Measurements from ENCODE around the gene SHROOM3.

SHROOM3 gene

DNA sequence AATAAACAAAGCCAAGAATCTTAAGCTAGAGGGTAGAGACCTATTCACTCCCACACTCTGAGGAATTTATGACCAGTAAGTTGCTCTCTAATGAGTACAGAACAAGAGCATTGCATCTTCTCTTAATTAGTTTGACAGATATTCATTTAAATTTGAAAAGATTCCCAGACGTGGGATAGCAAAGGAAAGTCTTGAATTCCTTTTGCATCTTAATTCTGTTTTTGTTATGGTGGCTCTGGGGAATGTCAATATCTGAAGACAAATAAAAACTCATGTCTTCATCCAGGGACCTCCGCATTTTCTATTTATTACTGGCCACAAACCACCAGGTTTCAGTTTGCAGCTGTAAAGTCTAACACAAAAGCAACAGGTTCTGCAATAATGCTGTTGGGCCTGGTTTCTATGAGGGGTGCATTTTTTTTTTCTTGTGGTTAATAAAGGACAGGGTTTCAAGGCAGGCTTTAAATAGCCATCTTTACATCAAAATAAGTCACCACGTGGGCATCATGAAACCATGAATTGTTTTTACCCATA lies 172.3 kb downstream of the SHROOM3 start:
- no peak for TF ChIP-seq EGR1 (IDR thresholded peaks at IDR 0.05)
- TF ChIP-seq NFIC (IDR thresholded peaks at IDR 0.05): no peak
- TF ChIP-seq, protein P1, sequence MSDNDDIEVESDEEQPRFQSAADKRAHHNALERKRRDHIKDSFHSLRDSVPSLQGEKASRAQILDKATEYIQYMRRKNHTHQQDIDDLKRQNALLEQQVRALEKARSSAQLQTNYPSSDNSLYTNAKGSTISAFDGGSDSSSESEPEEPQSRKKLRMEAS (IDR thresholded peaks at IDR 0.05): no peak
- TF ChIP-seq CEBPB (IDR thresholded peaks at IDR 0.05): no peak
- TF ChIP-seq RAD21 (IDR thresholded peaks at IDR 0.05; ENCODE audit: low read depth): no peak
- no peak for TF ChIP-seq FOXM1 (IDR thresholded peaks at IDR 0.05; ENCODE audit: borderline replicate concordance, low read depth)
- no peak for TF ChIP-seq TCF12 (IDR thresholded peaks at IDR 0.05; ENCODE audit: low read depth)
- no peak for TF ChIP-seq YY1 (IDR thresholded peaks at IDR 0.05; ENCODE audit: low read depth)
- TF ChIP-seq CREB1 (IDR thresholded peaks at IDR 0.05; ENCODE audit: low read depth): no peak

GRCh38 chr4:76607846-76608245 lies 172.8 kb downstream of the SHROOM3 start:
- no peak for TF ChIP-seq FOXM1 (IDR thresholded peaks at IDR 0.05; ENCODE audit: borderline replicate concordance, low read depth)
- TF ChIP-seq TCF12 (IDR thresholded peaks at IDR 0.05; ENCODE audit: low read depth): no peak
- TF ChIP-seq USF1 (IDR thresholded peaks at IDR 0.05): no peak
- TF ChIP-seq CEBPB (IDR thresholded peaks at IDR 0.05): no peak
- TF ChIP-seq ZBTB7A (IDR thresholded peaks at IDR 0.05; ENCODE audit: low read depth): no peak
- no peak for TF ChIP-seq TEAD4 (IDR thresholded peaks at IDR 0.05)
- TF ChIP-seq YY1 (IDR thresholded peaks at IDR 0.05; ENCODE audit: low read depth): no peak
- no peak for TF ChIP-seq EGR1 (IDR thresholded peaks at IDR 0.05)
- no peak for TF ChIP-seq RAD21 (IDR thresholded peaks at IDR 0.05; ENCODE audit: low read depth)

GRCh38 chr4:76610751-76611547 lies 175.9 kb downstream of the SHROOM3 start:
- TF ChIP-seq CEBPB (IDR thresholded peaks at IDR 0.05): no peak
- no peak for TF ChIP-seq NFIC (IDR thresholded peaks at IDR 0.05)
- TF ChIP-seq YY1 (IDR thresholded peaks at IDR 0.05; ENCODE audit: low read depth): no peak
- no peak for TF ChIP-seq TEAD4 (IDR thresholded peaks at IDR 0.05)
- no peak for TF ChIP-seq CREB1 (IDR thresholded peaks at IDR 0.05; ENCODE audit: low read depth)
- no peak for TF ChIP-seq ZBTB7A (IDR thresholded peaks at IDR 0.05; ENCODE audit: low read depth)
- TF ChIP-seq EGR1 (IDR thresholded peaks at IDR 0.05): no peak

DNA sequence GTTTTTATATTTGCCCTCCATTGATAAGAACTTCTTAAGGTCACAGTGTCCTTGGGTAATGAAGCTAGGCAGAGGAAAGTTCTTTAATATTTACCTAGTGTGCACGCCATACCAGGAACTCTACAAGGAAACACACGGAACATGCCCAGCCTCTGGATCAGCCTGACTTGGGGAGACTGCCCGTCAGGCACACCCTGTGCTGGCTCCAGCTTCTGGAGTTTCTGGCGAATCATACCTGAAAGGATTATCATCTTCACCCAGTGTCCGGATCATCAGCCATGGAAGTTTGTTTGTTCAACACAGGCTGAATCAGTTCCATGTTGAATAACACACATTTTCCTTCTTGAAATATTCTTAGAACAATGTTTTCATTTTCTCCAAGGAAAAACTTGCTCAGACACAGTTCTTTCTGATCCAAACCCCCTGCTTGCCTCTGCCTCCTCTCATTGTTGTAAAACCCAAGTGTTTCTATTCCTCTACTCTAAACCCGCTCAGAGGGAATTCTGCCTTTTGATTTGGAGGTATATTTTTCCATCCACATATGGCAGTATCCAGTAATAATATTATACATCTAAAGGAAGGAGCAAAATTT lies 176.7 kb downstream of the SHROOM3 start:
- TF ChIP-seq NFIC (IDR thresholded peaks at IDR 0.05) (no peak), TEAD4 (IDR thresholded peaks at IDR 0.05) (no peak), ZBTB7A (IDR thresholded peaks at IDR 0.05; ENCODE audit: low read depth) (no peak), EGR1 (IDR thresholded peaks at IDR 0.05) (no peak), CREB1 (IDR thresholded peaks at IDR 0.05; ENCODE audit: low read depth) (no peak), TCF12 (IDR thresholded peaks at IDR 0.05; ENCODE audit: low read depth) (no peak), FOXM1 (IDR thresholded peaks at IDR 0.05; ENCODE audit: borderline replicate concordance, low read depth) (no peak), TAF1 (IDR thresholded peaks at IDR 0.05; ENCODE audit: low read depth) (no peak), REST (IDR thresholded peaks at IDR 0.05; ENCODE audit: low read depth) (no peak), YY1 (IDR thresholded peaks at IDR 0.05; ENCODE audit: low read depth) (no peak)
- TF ChIP-seq, protein P1 (IDR thresholded peaks at IDR 0.05): no peak

- TF ChIP-seq CREB1 (IDR thresholded peaks at IDR 0.05; ENCODE audit: low read depth): no peak
- no peak for TF ChIP-seq TAF1 (IDR thresholded peaks at IDR 0.05; ENCODE audit: low read depth)
- TF ChIP-seq NFIC (IDR thresholded peaks at IDR 0.05): no peak
- no peak for TF ChIP-seq ZBTB7A (IDR thresholded peaks at IDR 0.05; ENCODE audit: low read depth)
- TF ChIP-seq, protein P1 (IDR thresholded peaks at IDR 0.05): no peak
- no peak for TF ChIP-seq RAD21 (IDR thresholded peaks at IDR 0.05; ENCODE audit: low read depth)
- no peak for TF ChIP-seq USF1 (IDR thresholded peaks at IDR 0.05)
- no peak for TF ChIP-seq CEBPB (IDR thresholded peaks at IDR 0.05)
- no peak for TF ChIP-seq FOXM1 (IDR thresholded peaks at IDR 0.05; ENCODE audit: borderline replicate concordance, low read depth)
- TF ChIP-seq TCF12 (IDR thresholded peaks at IDR 0.05; ENCODE audit: low read depth): no peak
- TF ChIP-seq EGR1 (IDR thresholded peaks at IDR 0.05): no peak
- no peak for TF ChIP-seq EP300 (IDR thresholded peaks at IDR 0.05; ENCODE audit: borderline replicate concordance)
Observed at GRCh38 chr4:76614589-76614988, 179.6 kb downstream of the SHROOM3 start.

DNA sequence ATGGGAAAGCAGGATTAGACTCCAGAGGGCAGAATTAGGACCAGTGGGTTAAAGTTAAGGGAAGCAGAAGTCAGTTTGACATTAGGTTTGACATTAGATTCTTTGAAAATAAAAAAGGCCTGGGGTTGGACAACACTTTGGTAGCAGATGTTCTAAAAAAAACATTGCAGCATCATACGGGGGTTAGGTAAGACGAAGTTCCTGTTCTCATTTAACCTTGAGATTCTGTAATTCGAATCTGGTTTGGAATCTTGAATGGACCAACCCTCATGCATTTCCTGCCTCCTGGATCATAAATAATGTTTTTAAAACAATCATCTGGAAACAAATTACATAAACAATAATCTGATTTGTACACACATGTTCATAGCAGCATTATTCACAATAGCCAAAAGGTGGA lies 181.0 kb downstream of the SHROOM3 start:
- TF ChIP-seq TAF1 (IDR thresholded peaks at IDR 0.05; ENCODE audit: low read depth) (no peak), CREB1 (IDR thresholded peaks at IDR 0.05; ENCODE audit: low read depth) (no peak), FOXM1 (IDR thresholded peaks at IDR 0.05; ENCODE audit: borderline replicate concordance, low read depth) (no peak), USF1 (IDR thresholded peaks at IDR 0.05) (no peak), YY1 (IDR thresholded peaks at IDR 0.05; ENCODE audit: low read depth) (no peak), EP300 (IDR thresholded peaks at IDR 0.05; ENCODE audit: borderline replicate concordance) (no peak), RAD21 (IDR thresholded peaks at IDR 0.05; ENCODE audit: low read depth) (no peak)

Measured in Ishikawa (cell line).